T-cell (primary cell): Measurements from ENCODE around the gene ARFGEF2. TPM values are rescaled to one million over a fixed set of nuclear protein-coding genes. Genes with fewer than 3 reads are reported as not detected.
"Not testable (repeated sequence)": the region's sequence is repeated elsewhere in the genome, so short reads cannot be mapped to it uniquely, and the experiment has no call there.

ENCODE experiments used
- ATAC-seq, 4 experiments: fragments of 200-7000 bp in 3 of 4; fragments of 150-1000 bp in 1 of 4; cut with Tn5 transposase; replicated peaks in 1 of 4; 1 replicate in 3 of 4; 2 replicates in 1 of 4; pipeline ENCODE4 v1.10.0; 2021; ENCODE audit warnings: moderate library complexity in 3 of 4, mild to moderate bottlenecking in 2 of 4, moderate number of reproducible peaks in 1 of 4
- CTCF ChIA-PET, 2 donors: fragments of 300-600 bp; sonication (Branson Sonifier 250); formaldehyde crosslinking; loops; one replicate each; lab custom pipeline; 2022; ENCODE audit warnings: antibody characterized with exemption in 2 of 2; lab: Charles Lee
- POLR2A ChIA-PET, 2 donors: fragments of 300-600 bp; sonication (Branson Sonifier 250); formaldehyde crosslinking; loops; one replicate each; lab custom pipeline; 2022; ENCODE audit warnings: antibody characterized with exemption in 2 of 2; lab: Charles Lee
- DNase-seq, 35 experiments: peaks; one replicate each; pipeline versions ENCODE4 v3.0.0 to v3.0.0-alpha.2; 2013 to 2023
- H3K27ac ChIP-seq: one replicate; pipeline ENCODE4 v1.5.1; 2013; ENCODE audit warnings: low read length
- H3K27me3 ChIP-seq, 2 experiments: replicated peaks in 1 of 2; 1 replicate in 1 of 2; 2 replicates in 1 of 2; pipeline versions ENCODE4 v1.6.1 to v1.7.0; 2013; ENCODE audit warnings: low read length in 1 of 2, mixed read lengths in 1 of 2; ENCODE audit not compliant: control insufficient read depth in 2 of 2, insufficient read depth in 2 of 2; ENCODE audit errors: extremely low read depth in 1 of 2
- H3K36me3 ChIP-seq, 2 donors: 1 replicate in 1 of 2; 2 replicates in 1 of 2; pipeline versions ENCODE4 v1.6.1 to v1.7.0; 2013; ENCODE audit warnings: low read length in 1 of 2; ENCODE audit not compliant: control insufficient read depth in 2 of 2, insufficient read depth in 1 of 2; ENCODE audit errors: extremely low read depth in 1 of 2
- H3K4me1 ChIP-seq, 2 experiments: 1 replicate in 1 of 2; 2 replicates in 1 of 2; pipeline versions ENCODE4 v1.6.1 to v1.7.0; 2013; ENCODE audit warnings: low read length in 2 of 2, mixed read lengths in 1 of 2; ENCODE audit not compliant: insufficient read depth in 2 of 2, control insufficient read depth in 1 of 2; ENCODE audit errors: extremely low read depth in 1 of 2
- H3K4me3 ChIP-seq, 2 donors: 1 replicate in 1 of 2; 2 replicates in 1 of 2; pipeline versions ENCODE4 v1.5.1 to v1.7.0; 2013; ENCODE audit warnings: mild to moderate bottlenecking in 2 of 2, low read length in 1 of 2, moderate library complexity in 1 of 2; ENCODE audit not compliant: control insufficient read depth in 1 of 2; ENCODE audit errors: extremely low read depth in 1 of 2
- H3K9me3 ChIP-seq: 2 replicates; pipeline ENCODE4 v1.7.0; 2013
- H3K27ac Mint-ChIP-seq, 2 donors: one replicate each; pipeline ENCODE4 v1.8.0; 2020 to 2021; ENCODE audit warnings: mild to moderate bottlenecking in 2 of 2, mixed read lengths in 2 of 2
- H3K27me3 Mint-ChIP-seq, 2 donors: one replicate each; pipeline ENCODE4 v1.8.0; 2021 to 2022; ENCODE audit warnings: mixed read lengths in 2 of 2
- H3K36me3 Mint-ChIP-seq: one replicate; pipeline ENCODE4 v1.8.0; 2021; ENCODE audit warnings: mixed read lengths
- H3K4me1 Mint-ChIP-seq, 3 donors: one replicate each; pipeline ENCODE4 v1.8.0; 2020 to 2022; ENCODE audit warnings: mixed read lengths in 3 of 3, mild to moderate bottlenecking in 1 of 3
- H3K4me3 Mint-ChIP-seq, 3 donors: one replicate each; pipeline ENCODE4 v1.8.0; 2020 to 2022; ENCODE audit warnings: mild to moderate bottlenecking in 3 of 3, mixed read lengths in 3 of 3, moderate library complexity in 3 of 3
- H3K9me3 Mint-ChIP-seq, 3 donors: one replicate each; pipeline ENCODE4 v1.8.0; 2020 to 2022; ENCODE audit warnings: mixed read lengths in 3 of 3
- WGBS: methylation state at CpG from one replicate; pipeline ENCODE4 v1.1.5; 2013; ENCODE audit warnings: missing lambda C conversion rate; ENCODE audit not compliant: insufficient coverage; 5-methylcytosine and 5-hydroxymethylcytosine counted together
- total RNA-seq, 35 experiments: library from RNA in 6 of 35; stranded (reverse) in 6 of 35; fragments of 120-200 nt in 1 of 35; gene quantifications; one replicate each; pipeline versions ENCODE4 v1.2.1 to v1.2.4 and lab custom pipeline; 2013 to 2026

Gene ARFGEF2
- total RNA-seq, 5 donors from 2014 or later (not counting 1 experiment from before 2014, with no cell fraction given), result 23.4 to 30.3 (median 26.0) TPM

DNA sequence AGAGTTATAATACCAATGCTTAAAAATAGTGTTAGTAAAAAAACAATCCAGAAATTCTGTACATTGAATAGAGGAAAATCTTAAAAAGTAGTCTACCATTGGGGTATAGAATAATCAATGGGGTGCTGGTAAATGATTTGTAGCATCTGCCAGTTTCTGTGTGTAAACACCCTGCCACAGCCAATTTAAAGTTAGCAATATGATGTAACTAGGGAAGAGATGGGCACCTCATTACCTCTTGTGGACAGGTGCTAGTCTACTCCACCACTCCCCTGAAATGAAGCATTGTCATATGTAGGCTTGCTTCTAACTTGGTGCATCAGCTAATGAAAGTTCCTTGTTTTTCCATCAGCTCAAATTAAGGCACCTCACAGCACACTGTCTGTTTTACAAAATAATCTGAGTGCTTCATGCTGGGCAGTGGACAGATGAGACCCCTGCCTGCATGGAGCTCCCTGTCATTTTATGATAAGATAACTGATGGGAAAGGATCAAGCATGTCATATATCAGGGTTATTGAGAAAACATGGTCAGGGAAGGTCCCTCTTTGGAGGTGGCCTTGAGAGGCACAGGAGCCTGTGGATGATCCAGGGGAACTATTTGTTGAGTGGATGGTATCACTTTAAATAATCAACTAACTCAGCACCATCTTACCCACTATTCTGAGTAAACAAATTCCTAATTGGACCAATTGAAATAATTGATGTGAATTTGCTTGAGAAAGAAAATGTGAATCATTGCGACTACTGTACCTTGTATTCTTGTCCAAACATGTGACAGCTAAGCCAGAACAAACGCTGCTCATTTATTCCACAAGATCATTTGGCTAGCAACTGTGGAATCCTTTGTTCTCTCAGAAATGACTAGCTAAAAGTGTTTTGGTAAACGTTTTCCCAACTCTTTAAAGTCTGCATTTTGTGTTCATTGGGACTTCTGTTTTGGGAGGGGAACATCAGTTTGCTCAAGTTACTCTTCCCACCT lies 78.7 kb downstream of the ARFGEF2 start:
- Histone ChIP-seq H3K4me3 (no peak overlapping the region), H3K4me1 (no peaks in the 10 kb centered on the region), H3K27me3 (no peaks in the 10 kb centered on the region), H3K36me3 (peaks cover 0 to 63% of the 10 kb centered on the region in 2 donors), H3K27ac (no peak overlapping the region), H3K9me3 (no peaks in the 10 kb centered on the region)
- Mint-ChIP-seq H3K4me3 (no peak overlapping the region), H3K27me3 (no peaks in the 10 kb centered on the region), H3K9me3 (no peaks in the 10 kb centered on the region), H3K4me1 (no peaks in the 10 kb centered on the region), H3K36me3 (peaks cover 47% of the 10 kb centered on the region), H3K27ac (no peak overlapping the region)
- ATAC-seq (no peak), DNase-seq (no peak)
- CTCF ChIA-PET, result no interaction called here
- WGBS, result no CpG with 5 or more reads among the region's 3 CpGs
- POLR2A ChIA-PET, result no interaction called here

DNA sequence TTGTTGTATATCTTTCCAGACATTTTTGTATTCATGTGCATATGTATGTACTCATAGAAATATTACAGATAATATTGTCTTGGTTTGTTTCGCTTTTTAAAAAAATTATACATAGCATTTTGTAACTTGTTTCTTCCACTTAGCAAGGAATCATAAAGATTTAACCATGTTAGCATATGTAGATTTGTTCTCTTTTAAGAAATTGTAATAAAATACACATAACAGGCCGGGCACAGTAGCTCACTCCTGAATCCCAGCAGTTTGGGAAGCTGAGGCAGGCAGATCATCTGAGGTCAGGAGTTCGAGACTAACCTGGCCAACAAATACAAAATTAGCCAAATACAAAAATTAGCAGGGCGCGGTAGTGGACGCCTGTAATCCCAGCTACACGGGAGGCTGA lies 80.2 kb downstream of the ARFGEF2 start:
- H3K36me3 ChIP-seq, result peaks cover under 1 to 59% of the 10 kb centered on the region in 2 donors
- Mint-ChIP-seq H3K9me3 (no peaks in the 10 kb centered on the region), H3K4me1 (no peaks in the 10 kb centered on the region), H3K36me3 (peaks cover 47% of the 10 kb centered on the region), H3K4me3 (no peak overlapping the region), H3K27ac (no peak overlapping the region), H3K27me3 (no peaks in the 10 kb centered on the region)
- ATAC-seq, result no peak
- H3K4me3 ChIP-seq, result no peak overlapping the region
- WGBS, result no CpG with 5 or more reads among the region's 7 CpGs
- H3K27ac ChIP-seq, result no peak overlapping the region
- H3K4me1 ChIP-seq, result no peaks in the 10 kb centered on the region
- POLR2A ChIA-PET, result interaction anchor here in 1 of 2 donors (0.6 kb wide), 1 partner anchor 8 kb away, joined by 4 read pairs; no protein-coding TSS in a partner anchor
- CTCF ChIA-PET, result interaction anchor here in 1 of 2 donors (0.6 kb wide), 1 partner anchor 97 kb away, joined by 3 read pairs; no protein-coding TSS in a partner anchor
- DNase-seq, result no peak
- H3K9me3 ChIP-seq, result no peaks in the 10 kb centered on the region
- no peaks in the 10 kb centered on the region for H3K27me3 ChIP-seq

- H3K36me3 ChIP-seq, result peaks cover 2 to 60% of the 10 kb centered on the region in 2 donors
- no peaks in the 10 kb centered on the region for H3K9me3 Mint-ChIP-seq
- no peak overlapping the region for H3K27ac ChIP-seq
- no peaks in the 10 kb centered on the region for H3K4me1 Mint-ChIP-seq
- H3K4me1 ChIP-seq, result no peaks in the 10 kb centered on the region
- no peaks in the 10 kb centered on the region for H3K27me3 Mint-ChIP-seq
- peaks cover 33% of the 10 kb centered on the region for H3K36me3 Mint-ChIP-seq
- DNase-seq, result no peak
- no peak overlapping the region for H3K4me3 ChIP-seq
- H3K4me3 Mint-ChIP-seq, result no peak overlapping the region
- ChIA-PET POLR2A (interaction anchor here in 1 of 2 donors (0.6 kb wide), 1 partner anchor 1292 kb away, joined by 3 read pairs; no protein-coding TSS in a partner anchor), CTCF (interaction anchor here in 1 of 2 donors (0.6 kb wide), 1 partner anchor 173 kb away, joined by 3 read pairs; no protein-coding TSS in a partner anchor)
- ATAC-seq, result no peak
- no peak overlapping the region for H3K27ac Mint-ChIP-seq
- no peaks in the 10 kb centered on the region for H3K9me3 ChIP-seq
- no peaks in the 10 kb centered on the region for H3K27me3 ChIP-seq
- 96% methylated on average over 8 of the region's 8 CpGs for WGBS
Observed at GRCh38 chr20:49006446-49006980, 85.0 kb downstream of the ARFGEF2 start.

- Histone ChIP-seq H3K36me3 (peaks cover 7 to 78% of the 10 kb centered on the region in 2 donors), H3K27me3 (no peaks in the 10 kb centered on the region), H3K9me3 (no peaks in the 10 kb centered on the region), H3K4me3 (no peak overlapping the region), H3K27ac (no peak overlapping the region), H3K4me1 (no peaks in the 10 kb centered on the region)
- Mint-ChIP-seq H3K9me3 (no peaks in the 10 kb centered on the region), H3K27me3 (no peaks in the 10 kb centered on the region), H3K27ac (no peak overlapping the region), H3K4me1 (no peaks in the 10 kb centered on the region), H3K4me3 (no peak overlapping the region), H3K36me3 (peaks cover 56% of the 10 kb centered on the region)
- CTCF ChIA-PET, result no interaction called here
- WGBS, result 99% methylated on average over 10 of the region's 12 CpGs
- ATAC-seq, result no peak
- POLR2A ChIA-PET, result interaction anchor here in 1 of 2 donors (0.6 kb wide), 1 partner anchor 8 kb away, joined by 4 read pairs; no protein-coding TSS in a partner anchor
- no peak for DNase-seq
Observed at GRCh38 chr20:49009899-49010631, 88.6 kb downstream of the ARFGEF2 start.

DNA sequence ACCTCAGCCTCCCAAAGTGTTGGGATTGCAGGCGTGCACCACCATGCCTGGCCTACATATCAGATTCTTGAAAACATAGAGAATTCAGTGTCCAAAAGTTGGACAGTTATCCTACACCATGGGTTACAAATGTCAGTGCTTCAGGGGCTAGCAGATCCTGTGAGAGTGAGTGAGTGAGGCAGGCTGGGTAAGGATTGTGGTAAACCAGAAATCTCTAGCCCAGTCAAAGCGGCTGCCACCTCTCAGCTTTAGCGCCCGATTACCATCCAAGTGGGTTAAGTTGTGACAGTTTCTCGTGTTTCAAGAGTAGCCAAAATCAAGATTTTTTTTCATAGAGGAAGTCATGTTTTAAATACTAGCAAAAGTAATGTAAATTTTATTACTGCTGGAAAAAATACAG lies 102.7 kb downstream of the ARFGEF2 start:
- POLR2A ChIA-PET, result interaction anchor here in 1 of 2 donors (0.6 kb wide), 1 partner anchor 38 kb away, joined by 6 read pairs; no protein-coding TSS in a partner anchor
- Histone ChIP-seq H3K27ac (no peak overlapping the region), H3K9me3 (no peaks in the 10 kb centered on the region), H3K4me3 (no peak overlapping the region), H3K27me3 (no peaks in the 10 kb centered on the region), H3K4me1 (no peaks in the 10 kb centered on the region), H3K36me3 (peaks cover 20 to 72% of the 10 kb centered on the region in 2 donors)
- CTCF ChIA-PET, result no interaction called here
- DNase-seq, result no peak
- Mint-ChIP-seq H3K27ac (no peak overlapping the region), H3K36me3 (peaks cover 39% of the 10 kb centered on the region), H3K4me3 (no peak overlapping the region), H3K9me3 (no peaks in the 10 kb centered on the region), H3K4me1 (no peaks in the 10 kb centered on the region), H3K27me3 (no peaks in the 10 kb centered on the region)
- WGBS, result 75% methylated on average over 2 of the region's 5 CpGs
- ATAC-seq, result no peak

- CTCF ChIA-PET, result interaction anchor here in 1 of 2 donors (0.6 kb wide), 1 partner anchor 16 kb away, joined by 5 read pairs; no protein-coding TSS in a partner anchor
- H3K4me1 Mint-ChIP-seq, POLR2A ChIA-PET, H3K4me3 Mint-ChIP-seq, H3K9me3 ChIP-seq, ATAC-seq, H3K27me3 ChIP-seq, H3K27ac Mint-ChIP-seq, H3K4me1 ChIP-seq, H3K9me3 Mint-ChIP-seq, H3K27me3 Mint-ChIP-seq, DNase-seq, H3K4me3 ChIP-seq, H3K27ac ChIP-seq: not testable (repeated sequence)
- H3K36me3 Mint-ChIP-seq, result peaks cover 33% of the 10 kb centered on the region
- 100% methylated on average over 2 of the region's 2 CpGs for WGBS
- H3K36me3 ChIP-seq, result peaks cover 16 to 63% of the 10 kb centered on the region in 2 donors
Observed at GRCh38 chr20:49028177-49028576, 106.7 kb downstream of the ARFGEF2 start.
